SK-N-MC (cell line): ENCODE results near the gene LENEP.

Experiments used
- EZH2 ChIP-seq: fragments of 200-600 bp; sonication (generic); IDR thresholded peaks from one replicate; pipeline ENCODE4 v1.6.1; 2017; ENCODE audit warnings: antibody characterized with exemption
- POLR2AphosphoS5 ChIP-seq: IDR thresholded peaks from 2 replicates; pipeline ENCODE4 v1.6.1; 2012; ENCODE audit warnings: mild to moderate bottlenecking, low read depth, low read length, borderline replicate concordance

DNA sequence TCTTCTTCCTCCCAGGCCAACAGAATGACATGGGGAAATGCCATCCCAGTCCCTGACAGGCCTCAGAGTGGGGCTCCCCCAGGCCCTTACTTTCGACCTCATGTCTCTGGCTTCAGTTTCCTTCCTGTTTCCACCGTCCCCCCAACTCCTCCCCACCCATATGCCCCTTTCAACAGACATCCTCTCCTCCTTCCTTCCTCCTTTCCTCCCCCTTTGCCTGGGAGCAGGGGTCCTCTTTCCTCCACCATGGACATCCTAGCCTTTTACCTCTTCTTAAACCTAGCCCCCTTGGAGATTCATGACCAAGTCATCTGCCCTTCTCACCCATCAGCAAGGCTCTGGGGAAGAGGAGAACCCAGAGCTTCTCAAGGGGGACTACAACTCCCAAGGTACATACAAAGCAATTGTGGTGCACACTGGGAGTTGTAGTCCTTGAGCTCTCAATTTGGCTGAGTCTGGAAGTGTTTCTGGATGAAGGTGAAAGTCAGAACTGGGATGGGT lies 13.3 kb downstream of the LENEP start:
- TF ChIP-seq EZH2: no peak
- no peak for TF ChIP-seq POLR2AphosphoS5
